Measurements from ENCODE around the gene CDC42EP1. TPM values are rescaled to one million over a fixed set of nuclear protein-coding genes. Genes with fewer than 3 reads are reported as not detected.

CDC42EP1 gene
- total and polyA plus RNA-seq, 8 donors: 30.8 to 84.3 (median 49.8) TPM

GRCh38 chr22:37559521-37559900 lies 769 bp upstream of the CDC42EP1 start:
- TF ChIP-seq CTCF (IDR thresholded peaks at IDR 0.05): no peak
- H3K36me3 ChIP-seq: no peaks in the 10 kb centered on the region
- no peaks in the 10 kb centered on the region for H3K9me3 ChIP-seq
- peak overlapping the region; percentile 90 to 98 for H3K27ac ChIP-seq
- peak overlapping the region in 1 of 2 donors; percentile 66 for H3K4me3 ChIP-seq
- peaks cover 32 to 71% of the 10 kb centered on the region in 2 donors for H3K4me1 ChIP-seq
- ATAC-seq (no peak), DNase-seq (no peak)
- peaks cover 0 to 73% of the 10 kb centered on the region in 2 donors for H3K27me3 ChIP-seq
- intact Hi-C loops (cut with DNase I): no loop called here

- intact Hi-C loops (cut with DNase I): no loop called here
- ATAC-seq (peak; percentile 29), DNase-seq (peak in 3 of 4 donors; percentile 57 to 84 (median 68))
- H3K4me3 ChIP-seq: peak overlapping the region; percentile 66 to 81
- peaks cover 0 to 75% of the 10 kb centered on the region in 2 donors for H3K27me3 ChIP-seq
- no peaks in the 10 kb centered on the region for H3K9me3 ChIP-seq
- H3K27ac ChIP-seq: peak overlapping the region; percentile 90 to 98
- peaks cover 34 to 82% of the 10 kb centered on the region in 2 donors for H3K4me1 ChIP-seq
- no peak for TF ChIP-seq CTCF (IDR thresholded peaks at IDR 0.05)
- peaks cover 0 to under 1% of the 10 kb centered on the region in 2 donors for H3K36me3 ChIP-seq
Observed at GRCh38 chr22:37560608-37561211, 430 bp downstream of the CDC42EP1 start.

- Histone ChIP-seq H3K27ac (peak overlapping the region; percentile 90 to 98), H3K27me3 (peaks cover 0 to 80% of the 10 kb centered on the region in 2 donors), H3K4me1 (peaks cover 42 to 89% of the 10 kb centered on the region in 2 donors), H3K9me3 (no peaks in the 10 kb centered on the region), H3K36me3 (peaks cover 0 to 8% of the 10 kb centered on the region in 2 donors), H3K4me3 (peak overlapping the region; percentile 66 to 81)
- peak; percentile 72 for ATAC-seq
- TF ChIP-seq CTCF (IDR thresholded peaks at IDR 0.05): peak; percentile 77 to 81
- intact Hi-C loops (cut with DNase I): no loop called here
- DNase-seq: peak; percentile 90 to 95 (median 90)
Observed at GRCh38 chr22:37561212-37562048, 1.1 kb downstream of the CDC42EP1 start.

GRCh38 chr22:37562049-37562875 lies 2.0 kb downstream of the CDC42EP1 start:
- peaks cover 0 to 73% of the 10 kb centered on the region in 2 donors for H3K27me3 ChIP-seq
- no peak for ATAC-seq
- peaks cover 0 to 16% of the 10 kb centered on the region in 2 donors for H3K36me3 ChIP-seq
- peak overlapping the region; percentile 90 to 98 for H3K27ac ChIP-seq
- DNase-seq: no peak
- TF ChIP-seq CTCF (IDR thresholded peaks at IDR 0.05): no peak
- H3K9me3 ChIP-seq: no peaks in the 10 kb centered on the region
- intact Hi-C loops (cut with DNase I): no loop called here
- H3K4me1 ChIP-seq: peaks cover 50 to 91% of the 10 kb centered on the region in 2 donors
- H3K4me3 ChIP-seq: peak overlapping the region; percentile 66 to 81

Measured in left lung (tissue), 10 donors.